Stomach (tissue), 4 donors: ENCODE measurements around the gene CAB39.

ENCODE experiments used
- POLR2AphosphoS5 ChIP-seq, 3 donors: sonication (generic); formaldehyde crosslinking; IDR thresholded peaks; one replicate each; pipeline ENCODE4 v1.6.1; 2016; ENCODE audit warnings: antibody characterized with exemption in 3 of 3
- TF ChIP-seq, protein P1 (sequence below), 7 experiments: fragments of 450-650 bp in 4 of 7; fragments of 200-600 bp in 3 of 7; sonication (generic) in 3 of 7; IDR thresholded peaks; one replicate each; pipeline ENCODE4 v1.5.1; 2016 to 2019; ENCODE audit warnings: antibody characterized with exemption in 7 of 7, control low read depth in 2 of 7, mild to moderate bottlenecking in 1 of 7

DNA sequence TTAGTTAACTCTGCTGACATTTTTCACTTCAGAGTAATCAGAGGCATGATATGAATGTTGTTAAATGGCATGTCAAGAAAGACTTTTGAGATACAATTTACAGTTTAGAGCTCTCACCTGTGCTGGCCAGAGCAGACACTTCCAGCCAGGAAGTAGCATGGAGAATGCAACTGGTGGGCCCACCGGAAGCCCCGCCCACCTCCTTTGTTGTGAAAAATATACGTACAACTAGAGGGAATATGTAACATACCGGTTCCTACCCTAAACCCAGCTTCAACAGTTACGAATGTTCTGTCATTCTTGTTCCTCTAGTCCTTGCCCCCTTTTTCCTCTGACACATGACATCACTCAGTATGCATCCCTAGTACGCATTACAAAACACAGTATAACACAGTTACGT, 81.9 kb downstream of the CAB39 start:
- TF ChIP-seq, protein P1, sequence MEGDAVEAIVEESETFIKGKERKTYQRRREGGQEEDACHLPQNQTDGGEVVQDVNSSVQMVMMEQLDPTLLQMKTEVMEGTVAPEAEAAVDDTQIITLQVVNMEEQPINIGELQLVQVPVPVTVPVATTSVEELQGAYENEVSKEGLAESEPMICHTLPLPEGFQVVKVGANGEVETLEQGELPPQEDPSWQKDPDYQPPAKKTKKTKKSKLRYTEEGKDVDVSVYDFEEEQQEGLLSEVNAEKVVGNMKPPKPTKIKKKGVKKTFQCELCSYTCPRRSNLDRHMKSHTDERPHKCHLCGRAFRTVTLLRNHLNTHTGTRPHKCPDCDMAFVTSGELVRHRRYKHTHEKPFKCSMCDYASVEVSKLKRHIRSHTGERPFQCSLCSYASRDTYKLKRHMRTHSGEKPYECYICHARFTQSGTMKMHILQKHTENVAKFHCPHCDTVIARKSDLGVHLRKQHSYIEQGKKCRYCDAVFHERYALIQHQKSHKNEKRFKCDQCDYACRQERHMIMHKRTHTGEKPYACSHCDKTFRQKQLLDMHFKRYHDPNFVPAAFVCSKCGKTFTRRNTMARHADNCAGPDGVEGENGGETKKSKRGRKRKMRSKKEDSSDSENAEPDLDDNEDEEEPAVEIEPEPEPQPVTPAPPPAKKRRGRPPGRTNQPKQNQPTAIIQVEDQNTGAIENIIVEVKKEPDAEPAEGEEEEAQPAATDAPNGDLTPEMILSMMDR (IDR thresholded peaks at IDR 0.05): no peak
- TF ChIP-seq POLR2AphosphoS5 (IDR thresholded peaks at IDR 0.05): no peak
